ENCODE data around the gene KAT6B. TPM values are rescaled to one million over a fixed set of nuclear protein-coding genes. Genes with fewer than 3 reads are reported as not detected.

KAT6B gene
- total RNA-seq, 1 donor from 2014 or later: 59.2 TPM

DNA sequence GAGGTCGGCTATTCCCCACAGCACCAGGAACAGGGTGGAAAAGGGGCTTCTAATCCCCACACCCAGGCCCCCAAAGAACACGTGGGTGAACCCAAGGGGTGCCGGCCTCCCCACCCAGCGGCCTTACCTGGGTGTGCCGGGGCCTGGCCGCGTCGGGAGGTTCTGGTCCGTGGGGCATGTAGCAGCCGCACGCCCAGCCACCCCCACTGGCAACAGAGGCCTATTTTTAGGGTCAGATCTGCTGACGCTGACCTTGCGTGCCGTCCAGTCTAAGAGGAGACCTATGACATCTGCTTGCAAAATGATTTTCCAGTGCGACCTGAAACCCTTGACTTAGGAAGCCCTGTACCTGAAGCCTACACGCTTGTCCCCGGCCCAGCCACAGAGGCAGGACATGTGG, 247.0 kb downstream of the KAT6B start:
- no peak for DNase-seq (ENCODE audit: extremely low spot score in 2 of 2)
- H3K27ac ChIP-seq: no peak overlapping the region
- no peak overlapping the region for H3K4me3 ChIP-seq
- TF ChIP-seq POLR2A (IDR thresholded peaks at IDR 0.05) (no peak), POLR2AphosphoS5 (IDR thresholded peaks at IDR 0.05; ENCODE audit: insufficient read depth in 1 of 2, low read depth in 1 of 2) (no peak)
- TF ChIP-seq, protein P1, sequence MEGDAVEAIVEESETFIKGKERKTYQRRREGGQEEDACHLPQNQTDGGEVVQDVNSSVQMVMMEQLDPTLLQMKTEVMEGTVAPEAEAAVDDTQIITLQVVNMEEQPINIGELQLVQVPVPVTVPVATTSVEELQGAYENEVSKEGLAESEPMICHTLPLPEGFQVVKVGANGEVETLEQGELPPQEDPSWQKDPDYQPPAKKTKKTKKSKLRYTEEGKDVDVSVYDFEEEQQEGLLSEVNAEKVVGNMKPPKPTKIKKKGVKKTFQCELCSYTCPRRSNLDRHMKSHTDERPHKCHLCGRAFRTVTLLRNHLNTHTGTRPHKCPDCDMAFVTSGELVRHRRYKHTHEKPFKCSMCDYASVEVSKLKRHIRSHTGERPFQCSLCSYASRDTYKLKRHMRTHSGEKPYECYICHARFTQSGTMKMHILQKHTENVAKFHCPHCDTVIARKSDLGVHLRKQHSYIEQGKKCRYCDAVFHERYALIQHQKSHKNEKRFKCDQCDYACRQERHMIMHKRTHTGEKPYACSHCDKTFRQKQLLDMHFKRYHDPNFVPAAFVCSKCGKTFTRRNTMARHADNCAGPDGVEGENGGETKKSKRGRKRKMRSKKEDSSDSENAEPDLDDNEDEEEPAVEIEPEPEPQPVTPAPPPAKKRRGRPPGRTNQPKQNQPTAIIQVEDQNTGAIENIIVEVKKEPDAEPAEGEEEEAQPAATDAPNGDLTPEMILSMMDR (IDR thresholded peaks at IDR 0.05): no peak
- no peaks in the 10 kb centered on the region for H3K9me3 ChIP-seq
- H3K27me3 ChIP-seq: no peaks in the 10 kb centered on the region
- peaks cover 17% of the 10 kb centered on the region for H3K4me1 ChIP-seq
- no peaks in the 10 kb centered on the region for H3K36me3 ChIP-seq
- intact Hi-C loops (cut with DNase I): no loop called here

DNA sequence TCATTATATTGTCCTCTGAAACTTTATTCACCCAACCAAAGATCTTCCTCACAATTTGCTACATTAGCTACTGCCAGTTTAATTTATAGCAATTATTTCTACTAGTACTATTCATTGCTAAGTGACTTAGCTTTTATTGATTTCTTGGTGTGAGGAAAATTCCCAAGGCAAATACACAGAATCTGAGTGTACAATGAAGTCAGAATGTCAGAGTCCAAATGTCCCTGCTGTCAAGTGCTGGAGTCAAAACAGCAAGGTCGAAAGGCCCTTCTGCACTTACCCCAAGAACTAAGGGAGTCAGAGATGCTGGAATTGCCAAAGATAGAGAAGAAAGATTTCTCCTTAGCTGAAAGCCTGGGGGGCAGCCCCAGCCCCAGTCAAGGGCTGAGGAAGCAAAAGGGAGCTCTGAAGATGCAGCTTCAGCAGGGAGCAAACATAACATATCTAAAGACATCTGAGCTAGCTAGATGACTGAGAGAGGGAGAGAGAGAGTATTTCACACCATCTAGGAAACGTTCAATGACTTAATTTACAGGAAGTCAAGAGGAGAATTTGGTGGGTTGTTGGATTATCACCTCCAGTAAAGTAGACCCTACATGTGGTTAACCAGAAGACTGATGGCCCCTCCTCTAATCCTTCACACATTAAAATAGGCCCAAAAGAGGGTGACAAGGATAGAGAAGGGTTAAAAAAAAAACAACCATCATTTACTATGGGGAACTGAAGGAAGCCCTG, 248.5 kb downstream of the KAT6B start:
- Histone ChIP-seq H3K36me3 (no peaks in the 10 kb centered on the region), H3K4me3 (no peak overlapping the region), H3K9me3 (no peaks in the 10 kb centered on the region), H3K4me1 (peaks cover 17% of the 10 kb centered on the region), H3K27ac (no peak overlapping the region), H3K27me3 (no peaks in the 10 kb centered on the region)
- DNase-seq (ENCODE audit: extremely low spot score in 2 of 2): no peak
- intact Hi-C loops (cut with DNase I): no loop called here
- TF ChIP-seq, protein P1 (IDR thresholded peaks at IDR 0.05): no peak
- TF ChIP-seq POLR2A (IDR thresholded peaks at IDR 0.05) (no peak), POLR2AphosphoS5 (IDR thresholded peaks at IDR 0.05; ENCODE audit: insufficient read depth in 1 of 2, low read depth in 1 of 2) (no peak)

DNA sequence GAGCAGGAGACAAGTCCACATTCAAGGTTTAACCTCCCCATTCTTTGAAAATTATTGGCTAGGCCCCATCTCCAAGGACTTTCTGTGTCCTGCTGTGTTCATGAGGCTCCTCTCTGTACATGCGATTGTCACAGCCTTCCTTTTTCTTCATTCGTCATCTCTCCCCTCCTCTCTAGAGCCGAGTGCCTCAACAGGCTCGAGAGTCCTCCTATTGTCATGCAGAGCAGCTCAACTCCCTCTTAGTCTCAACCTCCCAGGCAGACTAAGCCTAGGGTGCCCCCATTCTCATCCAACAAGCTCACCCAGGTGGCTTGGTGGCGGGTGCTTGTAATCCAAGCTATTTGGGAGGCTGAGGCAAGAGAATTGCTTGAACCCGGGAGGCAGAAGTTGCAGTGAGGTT, 249.9 kb downstream of the KAT6B start:
- H3K27me3 ChIP-seq: no peaks in the 10 kb centered on the region
- H3K36me3 ChIP-seq: no peaks in the 10 kb centered on the region
- DNase-seq (ENCODE audit: extremely low spot score in 2 of 2): no peak
- no peak for TF ChIP-seq POLR2A (IDR thresholded peaks at IDR 0.05)
- TF ChIP-seq, protein P1 (IDR thresholded peaks at IDR 0.05): no peak
- TF ChIP-seq POLR2AphosphoS5 (IDR thresholded peaks at IDR 0.05; ENCODE audit: insufficient read depth in 1 of 2, low read depth in 1 of 2): no peak
- H3K4me1 ChIP-seq: peaks cover 10% of the 10 kb centered on the region
- no peak overlapping the region for H3K27ac ChIP-seq
- intact Hi-C loops (cut with DNase I): no loop called here
- no peaks in the 10 kb centered on the region for H3K9me3 ChIP-seq
- no peak overlapping the region for H3K4me3 ChIP-seq

DNA sequence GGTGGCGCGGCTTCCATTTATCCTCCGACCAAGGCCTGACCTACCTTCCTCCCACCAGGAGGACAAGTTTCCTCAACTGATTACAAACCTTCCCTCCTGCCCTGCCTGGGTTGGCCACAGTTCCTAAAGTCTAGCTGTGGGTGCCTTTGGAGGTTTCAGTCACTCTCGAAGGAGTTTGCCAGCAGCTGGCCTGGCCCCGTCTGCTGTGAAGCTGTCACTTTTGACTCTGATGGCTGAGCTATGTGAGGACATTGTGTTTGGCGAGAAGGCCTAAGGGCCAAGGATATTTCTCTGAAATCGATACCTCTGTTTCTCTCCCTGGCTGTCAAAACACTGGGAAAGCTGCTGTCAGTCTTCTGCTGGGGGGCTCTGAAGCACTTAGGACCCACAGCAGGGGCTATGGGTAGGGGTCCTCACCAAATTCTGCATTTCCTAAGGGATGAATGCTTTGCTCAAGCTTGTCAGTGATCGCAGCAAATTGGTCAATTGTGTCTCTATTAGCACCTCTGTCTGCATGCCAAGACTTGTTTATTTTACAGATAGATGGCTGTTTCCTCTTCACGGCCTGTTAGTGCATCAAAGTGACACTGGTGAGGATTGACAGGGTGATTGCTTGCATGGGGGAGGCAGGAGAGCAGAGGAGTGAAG, 253.2 kb downstream of the KAT6B start:
- Histone ChIP-seq H3K27ac (no peak overlapping the region), H3K9me3 (no peaks in the 10 kb centered on the region), H3K36me3 (no peaks in the 10 kb centered on the region), H3K4me1 (no peaks in the 10 kb centered on the region), H3K4me3 (no peak overlapping the region), H3K27me3 (no peaks in the 10 kb centered on the region)
- DNase-seq (ENCODE audit: extremely low spot score in 2 of 2): no peak
- intact Hi-C loops (cut with DNase I): no loop called here
- TF ChIP-seq, protein P1 (IDR thresholded peaks at IDR 0.05): no peak

DNA sequence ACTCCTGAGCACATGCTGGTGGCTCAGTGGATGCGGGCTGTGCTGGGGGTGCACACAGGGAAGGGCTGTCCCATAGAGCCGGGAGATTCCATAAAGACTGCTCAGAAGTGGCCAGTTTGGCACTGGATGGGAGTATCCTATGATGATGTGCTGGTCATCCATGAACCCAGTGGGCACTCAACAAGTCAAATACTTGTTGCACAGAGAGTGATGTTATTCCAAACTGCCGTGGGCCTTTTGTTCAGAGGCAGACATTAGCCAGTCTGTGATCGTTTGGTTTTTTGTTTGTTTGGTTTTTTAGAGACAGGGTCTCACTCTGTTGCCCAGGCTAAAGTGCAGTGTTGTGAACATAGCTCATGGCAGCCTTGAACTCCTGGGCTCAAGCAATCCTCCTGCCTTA, 254.2 kb downstream of the KAT6B start:
- Histone ChIP-seq H3K27ac (no peak overlapping the region), H3K9me3 (no peaks in the 10 kb centered on the region), H3K4me3 (no peak overlapping the region), H3K27me3 (no peaks in the 10 kb centered on the region), H3K4me1 (no peaks in the 10 kb centered on the region), H3K36me3 (no peaks in the 10 kb centered on the region)
- intact Hi-C loops (cut with DNase I): no loop called here
- TF ChIP-seq POLR2A (IDR thresholded peaks at IDR 0.05) (no peak), POLR2AphosphoS5 (IDR thresholded peaks at IDR 0.05; ENCODE audit: insufficient read depth in 1 of 2, low read depth in 1 of 2) (no peak)
- TF ChIP-seq, protein P1 (IDR thresholded peaks at IDR 0.05): no peak
- no peak for DNase-seq (ENCODE audit: extremely low spot score in 2 of 2)

All from vagina (tissue), 2 donors.